GM23338 (cell line): ENCODE data around the gene LDLRAD2. TPM values are rescaled to one million over a fixed set of nuclear protein-coding genes. Genes with fewer than 3 reads are reported as not detected.

Experiments used
- ATAC-seq: fragments of 200-7000 bp; cut with Tn5 transposase; 3 replicates; pipeline ENCODE4 v1.9.1; 2020
- DNase-seq: peaks from one replicate; pipeline ENCODE4 v3.0.0-alpha.2; 2015; ENCODE audit warnings: low spot score
- H2AFZ ChIP-seq: fragments of 200-600 bp; sonication (generic); 2 replicates; pipeline ENCODE4 v1.8.0; 2016; ENCODE audit warnings: antibody characterized with exemption, mild to moderate bottlenecking, moderate library complexity
- H3F3A ChIP-seq: fragments of 200-600 bp; sonication (generic); replicated peaks from 2 replicates; pipeline ENCODE4 v1.8.0; 2017; ENCODE audit warnings: antibody characterized with exemption, mixed run types, low read depth
- H3K27ac ChIP-seq: fragments of 200-600 bp; sonication (generic); 2 replicates; pipeline ENCODE4 v1.6.1; 2016; ENCODE audit warnings: low read depth
- H3K27me3 ChIP-seq: fragments of 200-600 bp; sonication (generic); 2 replicates; pipeline ENCODE4 v1.8.0; 2016; ENCODE audit warnings: mild to moderate bottlenecking, mixed run types, moderate library complexity; ENCODE audit not compliant: insufficient read depth
- H3K36me3 ChIP-seq: fragments of 200-600 bp; sonication (generic); 2 replicates; pipeline ENCODE4 v1.8.0; 2016; ENCODE audit warnings: mild to moderate bottlenecking; ENCODE audit not compliant: insufficient read depth
- H3K4me1 ChIP-seq: fragments of 200-600 bp; sonication (generic); 2 replicates; pipeline ENCODE4 v1.8.0; 2016; ENCODE audit warnings: mild to moderate bottlenecking, moderate library complexity; ENCODE audit not compliant: insufficient read depth
- H3K4me2 ChIP-seq: fragments of 200-600 bp; sonication (generic); 2 replicates; pipeline ENCODE4 v1.7.1; 2017; ENCODE audit warnings: mixed run types
- H3K4me3 ChIP-seq: fragments of 200-600 bp; sonication (generic); 2 replicates; pipeline ENCODE4 v1.6.1; 2016; ENCODE audit warnings: mixed run types
- H3K79me2 ChIP-seq: fragments of 200-600 bp; sonication (generic); replicated peaks from 2 replicates; pipeline ENCODE4 v1.8.0; 2017; ENCODE audit warnings: mild to moderate bottlenecking; ENCODE audit not compliant: insufficient read depth
- H3K9me2 ChIP-seq: fragments of 200-600 bp; sonication (generic); 2 replicates; pipeline ENCODE4 v1.8.0; 2017; ENCODE audit not compliant: insufficient read depth
- H4K20me1 ChIP-seq: fragments of 200-600 bp; sonication (generic); replicated peaks from 2 replicates; pipeline ENCODE4 v1.8.0; 2017; ENCODE audit warnings: mild to moderate bottlenecking; ENCODE audit not compliant: insufficient read depth
- H3K27ac Mint-ChIP-seq: 2 replicates; pipeline ENCODE4 v1.8.0; 2020; ENCODE audit warnings: inconsistent platforms, mild to moderate bottlenecking, moderate library complexity, mixed read lengths
- H3K27me3 Mint-ChIP-seq: 3 replicates; pipeline ENCODE4 v1.8.0; 2022; ENCODE audit warnings: low read depth, mild to moderate bottlenecking, moderate library complexity, mixed read lengths, inconsistent platforms; ENCODE audit not compliant: insufficient read depth, poor library complexity
- H3K36me3 Mint-ChIP-seq: 3 replicates; pipeline ENCODE4 v1.8.0; 2021; ENCODE audit warnings: low read depth, mild to moderate bottlenecking, inconsistent platforms, moderate library complexity, mixed read lengths
- H3K4me1 Mint-ChIP-seq: 3 replicates; pipeline ENCODE4 v1.8.0; 2020; ENCODE audit warnings: mild to moderate bottlenecking, inconsistent platforms, mixed read lengths
- H3K4me3 Mint-ChIP-seq: 3 replicates; pipeline ENCODE4 v1.8.0; 2021; ENCODE audit warnings: moderate library complexity, mild to moderate bottlenecking, inconsistent platforms, mixed read lengths
- H3K9me3 Mint-ChIP-seq: 3 replicates; pipeline ENCODE4 v1.8.0; 2020; ENCODE audit warnings: moderate library complexity, mild to moderate bottlenecking, inconsistent platforms, mixed read lengths
- CREB1 ChIP-seq: fragments of 250-450 bp; sonication (Bioruptor Pico); IDR thresholded peaks from 2 replicates; pipeline ENCODE4 v1.5.0; 2020; ENCODE audit warnings: low read depth, mild to moderate bottlenecking, moderate library complexity
- EZH2 ChIP-seq: fragments of 200-600 bp; sonication (generic); IDR thresholded peaks from one replicate; pipeline ENCODE4 v1.8.0; 2017; ENCODE audit warnings: antibody characterized with exemption, mild to moderate bottlenecking, low read depth; ENCODE audit not compliant: unreplicated experiment
- EZH2phosphoT487 ChIP-seq: fragments of 200-600 bp; sonication (generic); IDR thresholded peaks from one replicate; pipeline ENCODE4 v1.8.1; 2018; ENCODE audit warnings: antibody characterized with exemption; ENCODE audit not compliant: unreplicated experiment
- JUNB ChIP-seq: IDR thresholded peaks from one replicate; pipeline ENCODE4 v1.6.1; 2016; ENCODE audit warnings: antibody characterized with exemption; ENCODE audit not compliant: unreplicated experiment
- NANOG ChIP-seq: IDR thresholded peaks from 2 replicates; pipeline ENCODE4 v1.6.1; 2016; ENCODE audit warnings: antibody characterized with exemption, borderline replicate concordance
- POLR2AphosphoS5 ChIP-seq: IDR thresholded peaks from 2 replicates; pipeline ENCODE4 v1.6.1; 2016; ENCODE audit warnings: antibody characterized with exemption, low read depth
- STAT1 ChIP-seq: IDR thresholded peaks from one replicate; pipeline ENCODE4 v1.6.1; 2016; ENCODE audit warnings: antibody characterized with exemption; ENCODE audit not compliant: unreplicated experiment
- ZNF114 ChIP-seq: fragments of 250-450 bp; sonication (Bioruptor Pico); IDR thresholded peaks from 2 replicates; pipeline ENCODE4 v1.5.0; 2020; ENCODE audit warnings: mild to moderate bottlenecking, moderate library complexity
- ZNF331 ChIP-seq: fragments of 250-450 bp; sonication (Bioruptor Pico); IDR thresholded peaks from 2 replicates; pipeline ENCODE4 v1.5.0; 2020; ENCODE audit warnings: low read depth, mild to moderate bottlenecking, moderate library complexity
- polyA plus RNA-seq: library from polyadenylated mRNA; unstranded; fragments of >200 nt; fragmentation: Nextera tagmentation; extraction: Ambion mirVana; gene quantifications from 2 replicates; pipeline ENCODE4 v1.2.1, GENCODE V29; 2016
- total RNA-seq: library from RNA; depleted of rRNA; stranded (reverse); fragments of >200 nt; shearing (Covaris generic); gene quantifications from 2 replicates; pipeline ENCODE4 v1.2.3, GENCODE V29; 2014
- TF ChIP-seq, protein P1 (sequence below): IDR thresholded peaks from one replicate; pipeline ENCODE4 v1.6.1; 2018; ENCODE audit warnings: antibody characterized with exemption; ENCODE audit not compliant: unreplicated experiment
- TF ChIP-seq, protein P2 (sequence below): IDR thresholded peaks from 2 replicates; pipeline ENCODE4 v1.6.1; 2016; ENCODE audit warnings: antibody characterized with exemption
- TF ChIP-seq, protein P3 (sequence below): fragments of 250-450 bp; sonication (Bioruptor Pico); IDR thresholded peaks from 2 replicates; pipeline ENCODE4 v1.5.0; 2020; ENCODE audit warnings: mild to moderate bottlenecking, moderate library complexity
- TF ChIP-seq, protein P4 (sequence below), 2 experiments: fragments of 200-600 bp in 1 of 2; sonication (generic) in 1 of 2; conservative IDR thresholded peaks; 2 replicates each; pipeline versions ENCODE4 v1.5.1 to v1.6.1; 2016 to 2017; ENCODE audit warnings: antibody characterized with exemption in 2 of 2, low read depth in 2 of 2, mild to moderate bottlenecking in 2 of 2, moderate library complexity in 1 of 2

LDLRAD2 gene
- total and polyA plus RNA-seq, 2 experiments from 2014 or later: 1.6 to 5.8 TPM

DNA sequence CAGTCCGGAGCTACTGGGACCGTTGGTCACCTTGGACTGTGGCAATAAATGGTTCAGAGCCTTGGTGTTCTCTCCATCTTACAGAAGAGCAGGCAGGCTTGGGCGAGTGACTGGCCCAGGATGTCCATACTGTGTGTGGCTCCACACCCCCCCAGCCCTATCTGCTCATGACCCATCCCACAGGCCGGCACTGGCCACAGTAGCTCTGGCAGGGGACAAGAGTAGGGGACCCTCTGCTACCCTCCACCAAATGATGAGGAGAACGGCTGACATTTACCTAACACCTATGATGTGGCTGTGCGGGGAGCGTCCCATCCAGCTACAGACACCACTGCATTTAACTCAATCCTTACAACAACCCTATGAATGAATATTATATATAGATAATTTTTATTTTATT lies 13.3 kb downstream of the LDLRAD2 start:
- Histone ChIP-seq H3K9me2 (no peaks in the 10 kb centered on the region), H3K4me2 (no peak overlapping the region), H2AFZ (no peak overlapping the region), H3K27ac (no peak overlapping the region), H3K79me2 (no peaks in the 10 kb centered on the region), H3K36me3 (no peaks in the 10 kb centered on the region; the same call in 1 of the 2 replicates), H3K4me3 (no peak overlapping the region), H3K27me3 (no peaks in the 10 kb centered on the region), H3F3A (no peaks in the 10 kb centered on the region), H4K20me1 (no peaks in the 10 kb centered on the region; the same call in 1 of the 2 replicates), H3K4me1 (no peaks in the 10 kb centered on the region)
- no peak overlapping the region for H3K4me3 Mint-ChIP-seq
- no peak for TF ChIP-seq CREB1 (CRISPR knock-in tag)
- no peak for TF ChIP-seq JUNB
- TF ChIP-seq NANOG: no peak
- TF ChIP-seq, protein P1, sequence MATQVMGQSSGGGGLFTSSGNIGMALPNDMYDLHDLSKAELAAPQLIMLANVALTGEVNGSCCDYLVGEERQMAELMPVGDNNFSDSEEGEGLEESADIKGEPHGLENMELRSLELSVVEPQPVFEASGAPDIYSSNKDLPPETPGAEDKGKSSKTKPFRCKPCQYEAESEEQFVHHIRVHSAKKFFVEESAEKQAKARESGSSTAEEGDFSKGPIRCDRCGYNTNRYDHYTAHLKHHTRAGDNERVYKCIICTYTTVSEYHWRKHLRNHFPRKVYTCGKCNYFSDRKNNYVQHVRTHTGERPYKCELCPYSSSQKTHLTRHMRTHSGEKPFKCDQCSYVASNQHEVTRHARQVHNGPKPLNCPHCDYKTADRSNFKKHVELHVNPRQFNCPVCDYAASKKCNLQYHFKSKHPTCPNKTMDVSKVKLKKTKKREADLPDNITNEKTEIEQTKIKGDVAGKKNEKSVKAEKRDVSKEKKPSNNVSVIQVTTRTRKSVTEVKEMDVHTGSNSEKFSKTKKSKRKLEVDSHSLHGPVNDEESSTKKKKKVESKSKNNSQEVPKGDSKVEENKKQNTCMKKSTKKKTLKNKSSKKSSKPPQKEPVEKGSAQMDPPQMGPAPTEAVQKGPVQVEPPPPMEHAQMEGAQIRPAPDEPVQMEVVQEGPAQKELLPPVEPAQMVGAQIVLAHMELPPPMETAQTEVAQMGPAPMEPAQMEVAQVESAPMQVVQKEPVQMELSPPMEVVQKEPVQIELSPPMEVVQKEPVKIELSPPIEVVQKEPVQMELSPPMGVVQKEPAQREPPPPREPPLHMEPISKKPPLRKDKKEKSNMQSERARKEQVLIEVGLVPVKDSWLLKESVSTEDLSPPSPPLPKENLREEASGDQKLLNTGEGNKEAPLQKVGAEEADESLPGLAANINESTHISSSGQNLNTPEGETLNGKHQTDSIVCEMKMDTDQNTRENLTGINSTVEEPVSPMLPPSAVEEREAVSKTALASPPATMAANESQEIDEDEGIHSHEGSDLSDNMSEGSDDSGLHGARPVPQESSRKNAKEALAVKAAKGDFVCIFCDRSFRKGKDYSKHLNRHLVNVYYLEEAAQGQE: no peak
- TF ChIP-seq, protein P2, sequence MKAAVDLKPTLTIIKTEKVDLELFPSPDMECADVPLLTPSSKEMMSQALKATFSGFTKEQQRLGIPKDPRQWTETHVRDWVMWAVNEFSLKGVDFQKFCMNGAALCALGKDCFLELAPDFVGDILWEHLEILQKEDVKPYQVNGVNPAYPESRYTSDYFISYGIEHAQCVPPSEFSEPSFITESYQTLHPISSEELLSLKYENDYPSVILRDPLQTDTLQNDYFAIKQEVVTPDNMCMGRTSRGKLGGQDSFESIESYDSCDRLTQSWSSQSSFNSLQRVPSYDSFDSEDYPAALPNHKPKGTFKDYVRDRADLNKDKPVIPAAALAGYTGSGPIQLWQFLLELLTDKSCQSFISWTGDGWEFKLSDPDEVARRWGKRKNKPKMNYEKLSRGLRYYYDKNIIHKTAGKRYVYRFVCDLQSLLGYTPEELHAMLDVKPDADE: no peak
- no peak for TF ChIP-seq ZNF331
- no peak for TF ChIP-seq EZH2
- no peak for TF ChIP-seq POLR2AphosphoS5
- no peak for TF ChIP-seq EZH2phosphoT487
- TF ChIP-seq, protein P3, sequence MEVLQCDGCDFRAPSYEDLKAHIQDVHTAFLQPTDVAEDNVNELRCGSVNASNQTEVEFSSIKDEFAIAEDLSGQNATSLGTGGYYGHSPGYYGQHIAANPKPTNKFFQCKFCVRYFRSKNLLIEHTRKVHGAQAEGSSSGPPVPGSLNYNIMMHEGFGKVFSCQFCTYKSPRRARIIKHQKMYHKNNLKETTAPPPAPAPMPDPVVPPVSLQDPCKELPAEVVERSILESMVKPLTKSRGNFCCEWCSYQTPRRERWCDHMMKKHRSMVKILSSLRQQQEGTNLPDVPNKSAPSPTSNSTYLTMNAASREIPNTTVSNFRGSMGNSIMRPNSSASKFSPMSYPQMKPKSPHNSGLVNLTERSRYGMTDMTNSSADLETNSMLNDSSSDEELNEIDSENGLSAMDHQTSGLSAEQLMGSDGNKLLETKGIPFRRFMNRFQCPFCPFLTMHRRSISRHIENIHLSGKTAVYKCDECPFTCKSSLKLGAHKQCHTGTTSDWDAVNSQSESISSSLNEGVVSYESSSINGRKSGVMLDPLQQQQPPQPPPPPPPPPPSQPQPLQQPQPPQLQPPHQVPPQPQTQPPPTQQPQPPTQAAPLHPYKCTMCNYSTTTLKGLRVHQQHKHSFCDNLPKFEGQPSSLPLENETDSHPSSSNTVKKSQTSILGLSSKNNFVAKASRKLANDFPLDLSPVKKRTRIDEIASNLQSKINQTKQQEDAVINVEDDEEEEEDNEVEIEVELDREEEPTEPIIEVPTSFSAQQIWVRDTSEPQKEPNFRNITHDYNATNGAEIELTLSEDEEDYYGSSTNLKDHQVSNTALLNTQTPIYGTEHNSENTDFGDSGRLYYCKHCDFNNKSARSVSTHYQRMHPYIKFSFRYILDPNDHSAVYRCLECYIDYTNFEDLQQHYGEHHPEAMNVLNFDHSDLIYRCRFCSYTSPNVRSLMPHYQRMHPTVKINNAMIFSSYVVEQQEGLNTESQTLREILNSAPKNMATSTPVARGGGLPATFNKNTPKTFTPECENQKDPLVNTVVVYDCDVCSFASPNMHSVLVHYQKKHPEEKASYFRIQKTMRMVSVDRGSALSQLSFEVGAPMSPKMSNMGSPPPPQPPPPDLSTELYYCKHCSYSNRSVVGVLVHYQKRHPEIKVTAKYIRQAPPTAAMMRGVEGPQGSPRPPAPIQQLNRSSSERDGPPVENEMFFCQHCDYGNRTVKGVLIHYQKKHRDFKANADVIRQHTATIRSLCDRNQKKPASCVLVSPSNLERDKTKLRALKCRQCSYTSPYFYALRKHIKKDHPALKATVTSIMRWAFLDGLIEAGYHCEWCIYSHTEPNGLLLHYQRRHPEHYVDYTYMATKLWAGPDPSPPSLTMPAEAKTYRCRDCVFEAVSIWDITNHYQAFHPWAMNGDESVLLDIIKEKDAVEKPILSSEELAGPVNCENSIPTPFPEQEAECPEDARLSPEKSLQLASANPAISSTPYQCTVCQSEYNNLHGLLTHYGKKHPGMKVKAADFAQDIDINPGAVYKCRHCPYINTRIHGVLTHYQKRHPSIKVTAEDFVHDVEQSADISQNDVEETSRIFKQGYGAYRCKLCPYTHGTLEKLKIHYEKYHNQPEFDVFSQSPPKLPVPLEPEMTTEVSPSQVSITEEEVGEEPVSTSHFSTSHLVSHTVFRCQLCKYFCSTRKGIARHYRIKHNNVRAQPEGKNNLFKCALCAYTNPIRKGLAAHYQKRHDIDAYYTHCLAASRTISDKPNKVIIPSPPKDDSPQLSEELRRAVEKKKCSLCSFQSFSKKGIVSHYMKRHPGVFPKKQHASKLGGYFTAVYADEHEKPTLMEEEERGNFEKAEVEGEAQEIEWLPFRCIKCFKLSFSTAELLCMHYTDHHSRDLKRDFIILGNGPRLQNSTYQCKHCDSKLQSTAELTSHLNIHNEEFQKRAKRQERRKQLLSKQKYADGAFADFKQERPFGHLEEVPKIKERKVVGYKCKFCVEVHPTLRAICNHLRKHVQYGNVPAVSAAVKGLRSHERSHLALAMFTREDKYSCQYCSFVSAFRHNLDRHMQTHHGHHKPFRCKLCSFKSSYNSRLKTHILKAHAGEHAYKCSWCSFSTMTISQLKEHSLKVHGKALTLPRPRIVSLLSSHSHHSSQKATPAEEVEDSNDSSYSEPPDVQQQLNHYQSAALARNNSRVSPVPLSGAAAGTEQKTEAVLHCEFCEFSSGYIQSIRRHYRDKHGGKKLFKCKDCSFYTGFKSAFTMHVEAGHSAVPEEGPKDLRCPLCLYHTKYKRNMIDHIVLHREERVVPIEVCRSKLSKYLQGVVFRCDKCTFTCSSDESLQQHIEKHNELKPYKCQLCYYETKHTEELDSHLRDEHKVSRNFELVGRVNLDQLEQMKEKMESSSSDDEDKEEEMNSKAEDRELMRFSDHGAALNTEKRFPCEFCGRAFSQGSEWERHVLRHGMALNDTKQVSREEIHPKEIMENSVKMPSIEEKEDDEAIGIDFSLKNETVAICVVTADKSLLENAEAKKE (CRISPR knock-in tag): no peak
- TF ChIP-seq ZNF114 (CRISPR knock-in tag): no peak
- TF ChIP-seq, protein P4, sequence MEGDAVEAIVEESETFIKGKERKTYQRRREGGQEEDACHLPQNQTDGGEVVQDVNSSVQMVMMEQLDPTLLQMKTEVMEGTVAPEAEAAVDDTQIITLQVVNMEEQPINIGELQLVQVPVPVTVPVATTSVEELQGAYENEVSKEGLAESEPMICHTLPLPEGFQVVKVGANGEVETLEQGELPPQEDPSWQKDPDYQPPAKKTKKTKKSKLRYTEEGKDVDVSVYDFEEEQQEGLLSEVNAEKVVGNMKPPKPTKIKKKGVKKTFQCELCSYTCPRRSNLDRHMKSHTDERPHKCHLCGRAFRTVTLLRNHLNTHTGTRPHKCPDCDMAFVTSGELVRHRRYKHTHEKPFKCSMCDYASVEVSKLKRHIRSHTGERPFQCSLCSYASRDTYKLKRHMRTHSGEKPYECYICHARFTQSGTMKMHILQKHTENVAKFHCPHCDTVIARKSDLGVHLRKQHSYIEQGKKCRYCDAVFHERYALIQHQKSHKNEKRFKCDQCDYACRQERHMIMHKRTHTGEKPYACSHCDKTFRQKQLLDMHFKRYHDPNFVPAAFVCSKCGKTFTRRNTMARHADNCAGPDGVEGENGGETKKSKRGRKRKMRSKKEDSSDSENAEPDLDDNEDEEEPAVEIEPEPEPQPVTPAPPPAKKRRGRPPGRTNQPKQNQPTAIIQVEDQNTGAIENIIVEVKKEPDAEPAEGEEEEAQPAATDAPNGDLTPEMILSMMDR (conservative IDR thresholded peaks at IDR 0.05; ENCODE audit: low read depth in 2 of 2): no peak
- no peak for TF ChIP-seq STAT1
- H3K4me1 Mint-ChIP-seq: peaks cover 7% of the 10 kb centered on the region; the same call in 1 of the 3 replicates
- H3K27ac Mint-ChIP-seq: no peak overlapping the region
- H3K27me3 Mint-ChIP-seq: peaks cover 6% of the 10 kb centered on the region
- DNase-seq (no peak), ATAC-seq (no peak)
- no peaks in the 10 kb centered on the region for H3K9me3 Mint-ChIP-seq
- peaks cover 34% of the 10 kb centered on the region for H3K36me3 Mint-ChIP-seq
